KMS-11 (cell line): ENCODE results near the gene TBC1D8.

ENCODE experiments used
- H2AFZ ChIP-seq: fragments of 200-600 bp; sonication (generic); 2 replicates; pipeline ENCODE4 v1.6.1; 2016; ENCODE audit warnings: antibody characterized with exemption, mixed run types, low read depth
- H3K27ac ChIP-seq: fragments of 200-600 bp; sonication (generic); 2 replicates; pipeline ENCODE4 v1.6.1; 2016; ENCODE audit warnings: mild to moderate bottlenecking, mixed run types
- H3K27me3 ChIP-seq: fragments of 200-600 bp; sonication (generic); 2 replicates; pipeline ENCODE4 v1.6.1; 2017; ENCODE audit warnings: mild to moderate bottlenecking, low read depth, mixed run types, moderate library complexity; ENCODE audit not compliant: insufficient read depth
- H3K36me3 ChIP-seq: fragments of 200-600 bp; sonication (generic); 2 replicates; pipeline ENCODE4 v1.6.1; 2017; ENCODE audit warnings: mild to moderate bottlenecking, mixed run types; ENCODE audit not compliant: insufficient read depth
- H3K4me1 ChIP-seq: fragments of 200-600 bp; sonication (generic); 2 replicates; pipeline ENCODE4 v1.6.1; 2016; ENCODE audit warnings: mild to moderate bottlenecking, low read depth, mixed run types; ENCODE audit not compliant: poor library complexity, severe bottlenecking
- H3K4me2 ChIP-seq: fragments of 200-600 bp; sonication (generic); 2 replicates; pipeline ENCODE4 v1.7.0; 2016; ENCODE audit warnings: mild to moderate bottlenecking, mixed run types
- H3K4me3 ChIP-seq: fragments of 200-600 bp; sonication (generic); IDR thresholded peaks from 2 replicates; pipeline ENCODE4 v1.6.1; 2017; ENCODE audit warnings: low read depth, low read length, mixed read lengths; ENCODE audit not compliant: insufficient read depth
- H3K79me2 ChIP-seq: fragments of 200-600 bp; sonication (generic); 2 replicates; pipeline ENCODE4 v1.6.1; 2016; ENCODE audit warnings: low read depth, mixed run types; ENCODE audit not compliant: insufficient read depth
- H3K9ac ChIP-seq: fragments of 200-600 bp; sonication (generic); 2 replicates; pipeline ENCODE4 v1.6.1; 2016; ENCODE audit warnings: mild to moderate bottlenecking, mixed run types
- H4K20me1 ChIP-seq: fragments of 200-600 bp; sonication (generic); 2 replicates; pipeline ENCODE4 v1.6.1; 2016; ENCODE audit warnings: mild to moderate bottlenecking, mixed run types; ENCODE audit not compliant: insufficient read depth
- TF ChIP-seq, protein P1 (sequence below): fragments of 200-600 bp; sonication (generic); conservative IDR thresholded peaks from 2 replicates; pipeline ENCODE4 v1.6.1; 2017; ENCODE audit warnings: low read depth, mild to moderate bottlenecking, antibody characterized with exemption, low read length, moderate library complexity, mixed read lengths

Gene TBC1D8

GRCh38 chr2:101125374-101125773, 25.8 kb downstream of the TBC1D8 start:
- no peaks in the 10 kb centered on the region for H3K79me2 ChIP-seq
- no peak overlapping the region for H3K4me2 ChIP-seq
- no peak overlapping the region for H3K27ac ChIP-seq
- H4K20me1 ChIP-seq, result no peaks in the 10 kb centered on the region
- no peak overlapping the region for H3K9ac ChIP-seq
- TF ChIP-seq, protein P1, sequence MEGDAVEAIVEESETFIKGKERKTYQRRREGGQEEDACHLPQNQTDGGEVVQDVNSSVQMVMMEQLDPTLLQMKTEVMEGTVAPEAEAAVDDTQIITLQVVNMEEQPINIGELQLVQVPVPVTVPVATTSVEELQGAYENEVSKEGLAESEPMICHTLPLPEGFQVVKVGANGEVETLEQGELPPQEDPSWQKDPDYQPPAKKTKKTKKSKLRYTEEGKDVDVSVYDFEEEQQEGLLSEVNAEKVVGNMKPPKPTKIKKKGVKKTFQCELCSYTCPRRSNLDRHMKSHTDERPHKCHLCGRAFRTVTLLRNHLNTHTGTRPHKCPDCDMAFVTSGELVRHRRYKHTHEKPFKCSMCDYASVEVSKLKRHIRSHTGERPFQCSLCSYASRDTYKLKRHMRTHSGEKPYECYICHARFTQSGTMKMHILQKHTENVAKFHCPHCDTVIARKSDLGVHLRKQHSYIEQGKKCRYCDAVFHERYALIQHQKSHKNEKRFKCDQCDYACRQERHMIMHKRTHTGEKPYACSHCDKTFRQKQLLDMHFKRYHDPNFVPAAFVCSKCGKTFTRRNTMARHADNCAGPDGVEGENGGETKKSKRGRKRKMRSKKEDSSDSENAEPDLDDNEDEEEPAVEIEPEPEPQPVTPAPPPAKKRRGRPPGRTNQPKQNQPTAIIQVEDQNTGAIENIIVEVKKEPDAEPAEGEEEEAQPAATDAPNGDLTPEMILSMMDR, result no peak
- no peaks in the 10 kb centered on the region for H3K36me3 ChIP-seq
- H3K4me3 ChIP-seq, result no peak overlapping the region
- no peaks in the 10 kb centered on the region for H3K4me1 ChIP-seq
- no peaks in the 10 kb centered on the region for H3K27me3 ChIP-seq
- H2AFZ ChIP-seq, result no peak overlapping the region

GRCh38 chr2:101124643-101125366, 26.4 kb downstream of the TBC1D8 start:
- Histone ChIP-seq H2AFZ (no peak overlapping the region), H3K36me3 (no peaks in the 10 kb centered on the region), H3K9ac (no peak overlapping the region), H3K79me2 (no peaks in the 10 kb centered on the region), H4K20me1 (no peaks in the 10 kb centered on the region), H3K4me1 (no peaks in the 10 kb centered on the region), H3K4me3 (no peak overlapping the region), H3K4me2 (no peak overlapping the region), H3K27ac (no peak overlapping the region), H3K27me3 (no peaks in the 10 kb centered on the region)
- TF ChIP-seq, protein P1, result no peak

- H4K20me1 ChIP-seq, result no peaks in the 10 kb centered on the region
- no peak overlapping the region for H3K4me2 ChIP-seq
- TF ChIP-seq, protein P1, result no peak
- no peaks in the 10 kb centered on the region for H3K27me3 ChIP-seq
- no peaks in the 10 kb centered on the region for H3K36me3 ChIP-seq
- no peak overlapping the region for H3K9ac ChIP-seq
- no peak overlapping the region for H3K4me3 ChIP-seq
- H3K27ac ChIP-seq, result no peak overlapping the region
- H3K4me1 ChIP-seq, result no peaks in the 10 kb centered on the region
- H2AFZ ChIP-seq, result no peak overlapping the region
- H3K79me2 ChIP-seq, result no peaks in the 10 kb centered on the region
Measured at GRCh38 chr2:101123795-101124471, 27.2 kb downstream of the TBC1D8 start.

GRCh38 chr2:101121174-101121573, 30.0 kb downstream of the TBC1D8 start:
- no peaks in the 10 kb centered on the region for H3K79me2 ChIP-seq
- H3K27ac ChIP-seq, result no peak overlapping the region

More at GRCh38 chr2:101121174-101121573, 30.0 kb downstream of the TBC1D8 start:
- Histone ChIP-seq H3K4me1 (no peaks in the 10 kb centered on the region), H3K36me3 (no peaks in the 10 kb centered on the region), H3K4me3 (no peak overlapping the region), H3K4me2 (no peak overlapping the region), H3K9ac (no peak overlapping the region), H4K20me1 (no peaks in the 10 kb centered on the region), H2AFZ (no peak overlapping the region), H3K27me3 (no peaks in the 10 kb centered on the region)
- TF ChIP-seq, protein P1, result no peak
